ENCODE measurements around the gene OR2B3.
"Not testable (repeated sequence)": the region's sequence is repeated elsewhere in the genome, so short reads cannot be mapped to it uniquely, and the experiment has no call there.

Gene OR2B3, protein sequence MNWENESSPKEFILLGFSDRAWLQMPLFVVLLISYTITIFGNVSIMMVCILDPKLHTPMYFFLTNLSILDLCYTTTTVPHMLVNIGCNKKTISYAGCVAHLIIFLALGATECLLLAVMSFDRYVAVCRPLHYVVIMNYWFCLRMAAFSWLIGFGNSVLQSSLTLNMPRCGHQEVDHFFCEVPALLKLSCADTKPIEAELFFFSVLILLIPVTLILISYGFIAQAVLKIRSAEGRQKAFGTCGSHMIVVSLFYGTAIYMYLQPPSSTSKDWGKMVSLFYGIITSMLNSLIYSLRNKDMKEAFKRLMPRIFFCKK

DNA sequence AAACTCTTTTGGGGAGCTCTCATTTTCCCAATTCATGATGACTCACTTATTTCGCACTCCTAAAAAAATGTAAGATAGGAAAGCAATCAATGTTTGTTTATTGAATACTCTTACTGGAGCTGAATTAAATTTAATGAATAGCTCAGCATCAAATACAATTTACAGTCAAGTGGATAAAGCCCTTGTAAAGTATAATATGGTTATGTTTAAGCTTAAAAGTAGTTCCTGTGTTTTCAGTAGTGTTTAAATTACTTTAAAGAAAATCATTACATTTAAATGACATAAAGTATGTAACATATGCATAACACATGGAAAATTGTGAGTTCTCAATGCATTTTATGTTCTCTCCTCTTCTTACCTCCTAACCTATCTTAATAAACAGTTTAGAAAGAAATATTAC, at the start of gene OR2B3:
Gene OR2B3 (minus strand): TSS at position 101 of the 400 bp plus-strand sequence. CDS start 65 bp downstream, at position 36.
- Histone ChIP-seq H3K4me3 (no peak within 1 kb of the TSS), H3K27ac (no peak within 1 kb of the TSS)
- TF ChIP-seq, protein P1, sequence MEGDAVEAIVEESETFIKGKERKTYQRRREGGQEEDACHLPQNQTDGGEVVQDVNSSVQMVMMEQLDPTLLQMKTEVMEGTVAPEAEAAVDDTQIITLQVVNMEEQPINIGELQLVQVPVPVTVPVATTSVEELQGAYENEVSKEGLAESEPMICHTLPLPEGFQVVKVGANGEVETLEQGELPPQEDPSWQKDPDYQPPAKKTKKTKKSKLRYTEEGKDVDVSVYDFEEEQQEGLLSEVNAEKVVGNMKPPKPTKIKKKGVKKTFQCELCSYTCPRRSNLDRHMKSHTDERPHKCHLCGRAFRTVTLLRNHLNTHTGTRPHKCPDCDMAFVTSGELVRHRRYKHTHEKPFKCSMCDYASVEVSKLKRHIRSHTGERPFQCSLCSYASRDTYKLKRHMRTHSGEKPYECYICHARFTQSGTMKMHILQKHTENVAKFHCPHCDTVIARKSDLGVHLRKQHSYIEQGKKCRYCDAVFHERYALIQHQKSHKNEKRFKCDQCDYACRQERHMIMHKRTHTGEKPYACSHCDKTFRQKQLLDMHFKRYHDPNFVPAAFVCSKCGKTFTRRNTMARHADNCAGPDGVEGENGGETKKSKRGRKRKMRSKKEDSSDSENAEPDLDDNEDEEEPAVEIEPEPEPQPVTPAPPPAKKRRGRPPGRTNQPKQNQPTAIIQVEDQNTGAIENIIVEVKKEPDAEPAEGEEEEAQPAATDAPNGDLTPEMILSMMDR (IDR thresholded peaks at IDR 0.05) = no peak
- no peak for DNase-seq (ENCODE audit: low spot score)

DNA sequence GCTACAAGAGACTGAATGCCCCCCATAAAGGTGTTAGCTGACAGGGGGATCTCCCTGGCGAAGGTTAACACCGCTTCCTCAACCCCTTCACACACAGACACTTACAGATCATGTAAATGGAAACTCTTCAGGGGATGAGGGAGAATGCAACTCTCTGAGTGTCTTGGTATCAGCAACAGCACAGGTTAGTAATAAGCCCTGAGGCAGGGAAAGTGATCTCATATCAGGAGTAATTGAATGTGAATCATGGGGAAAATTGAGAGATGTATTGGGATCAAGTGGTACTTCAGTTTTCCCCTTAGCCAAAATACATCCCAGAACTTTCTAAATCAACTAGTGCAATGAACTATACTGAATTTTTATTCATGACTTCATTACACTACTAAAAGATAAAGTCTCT, 44.6 kb upstream of the OR2B3 start:
- H3K4me3 ChIP-seq = no peak overlapping the region
- no peak for DNase-seq (ENCODE audit: low spot score)
- no peak overlapping the region for H3K27ac ChIP-seq
- TF ChIP-seq, protein P1 (IDR thresholded peaks at IDR 0.05) = no peak

DNA sequence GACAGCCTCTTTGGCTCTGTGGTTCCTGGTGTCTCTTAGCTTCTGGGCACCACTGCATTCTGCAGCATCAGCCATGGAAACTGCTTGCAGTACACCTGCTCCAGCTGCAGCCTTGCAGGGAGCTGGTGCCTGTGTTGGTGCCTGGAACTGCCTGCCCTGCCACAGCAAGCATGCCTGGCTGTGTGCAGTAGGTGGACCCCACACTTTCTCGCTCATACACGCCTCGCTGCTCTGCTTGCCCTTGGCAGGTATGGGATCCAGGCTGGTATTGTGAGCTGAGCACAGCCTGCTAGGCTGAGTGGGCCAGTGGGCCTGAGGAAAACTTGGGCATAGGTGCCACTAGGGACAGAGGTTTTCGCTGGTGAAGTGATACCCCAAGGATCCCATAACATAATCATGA, 43.5 kb upstream of the OR2B3 start:
- TF ChIP-seq, protein P1 (IDR thresholded peaks at IDR 0.05) = no peak
- Histone ChIP-seq H3K27ac (no peak overlapping the region), H3K4me3 (no peak overlapping the region)
- no peak for DNase-seq (ENCODE audit: low spot score)

DNA sequence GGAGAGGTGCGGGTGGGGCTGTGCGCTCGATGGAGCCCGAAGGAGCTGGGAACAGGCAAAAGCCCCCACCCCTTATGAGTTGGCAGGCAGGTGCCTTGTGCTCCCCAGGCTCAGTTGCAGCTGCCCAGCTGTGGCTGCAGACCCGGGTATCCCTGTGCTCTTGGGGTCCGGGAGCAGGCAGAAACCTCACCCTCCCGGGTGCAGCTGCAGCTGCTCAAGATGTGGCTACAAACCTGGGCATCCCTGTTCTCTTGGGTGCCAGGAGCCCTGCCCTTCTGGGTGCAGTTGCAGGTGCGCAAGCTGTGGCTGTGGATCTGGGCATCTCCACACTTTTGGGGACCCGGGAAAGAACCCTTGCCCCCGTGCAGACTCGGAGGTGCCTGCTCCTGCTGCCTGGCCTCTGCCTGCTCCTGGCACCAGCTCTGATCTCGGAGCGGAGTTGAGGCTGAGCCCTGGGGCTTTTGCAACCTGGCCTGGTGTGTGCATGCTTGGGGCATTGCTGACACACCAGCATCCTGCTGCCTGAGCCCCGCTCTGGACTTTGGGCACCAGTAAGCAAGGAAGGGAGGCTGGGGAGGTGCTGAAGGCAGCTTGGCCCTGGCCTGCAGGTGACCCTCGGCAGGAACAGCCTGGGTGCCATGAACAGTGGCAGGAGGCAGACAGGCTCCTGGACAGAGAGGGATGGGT, 42.4 kb upstream of the OR2B3 start:
- TF ChIP-seq, protein P1 (IDR thresholded peaks at IDR 0.05) = no peak
- DNase-seq (ENCODE audit: low spot score) = no peak
- no peak overlapping the region for H3K27ac ChIP-seq
- no peak overlapping the region for H3K4me3 ChIP-seq

DNA sequence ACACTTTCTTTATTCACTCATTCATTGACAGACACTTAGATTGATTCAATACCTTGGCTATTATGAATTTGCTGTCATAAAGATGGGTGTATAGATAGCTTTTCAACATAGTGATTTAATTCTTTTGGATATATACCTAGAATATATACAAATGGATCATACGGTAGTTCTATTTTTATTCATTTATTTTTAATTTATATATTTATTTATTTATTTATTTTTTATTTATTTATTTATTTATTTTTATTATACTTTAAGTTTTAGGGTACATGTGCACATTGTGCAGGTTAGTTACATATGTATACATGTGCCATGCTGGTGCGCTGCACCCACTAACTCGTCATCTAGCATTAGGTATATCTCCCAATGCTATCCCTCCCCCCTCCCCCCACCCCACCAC, 27.9 kb upstream of the OR2B3 start:
- not testable (repeated sequence) for H3K4me3 ChIP-seq; H3K27ac ChIP-seq; DNase-seq (ENCODE audit: low spot score)

DNA sequence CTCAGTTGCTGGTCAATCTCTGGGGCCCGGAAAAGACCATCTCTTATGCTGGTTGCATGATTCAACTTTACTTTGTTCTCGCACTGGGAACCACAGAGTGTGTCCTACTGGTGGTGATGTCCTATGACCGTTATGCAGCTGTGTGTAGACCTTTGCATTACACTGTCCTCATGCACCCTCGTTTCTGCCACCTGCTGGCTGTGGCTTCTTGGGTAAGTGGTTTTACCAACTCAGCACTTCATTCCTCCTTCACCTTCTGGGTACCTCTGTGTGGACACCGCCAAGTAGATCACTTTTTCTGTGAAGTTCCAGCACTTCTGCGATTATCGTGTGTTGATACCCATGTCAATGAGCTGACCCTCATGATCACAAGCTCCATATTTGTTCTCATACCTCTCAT, 25.0 kb upstream of the OR2B3 start:
- no peak overlapping the region for H3K4me3 ChIP-seq
- H3K27ac ChIP-seq = no peak overlapping the region
- TF ChIP-seq, protein P1 (IDR thresholded peaks at IDR 0.05) = no peak
- DNase-seq (ENCODE audit: low spot score) = no peak

DNA sequence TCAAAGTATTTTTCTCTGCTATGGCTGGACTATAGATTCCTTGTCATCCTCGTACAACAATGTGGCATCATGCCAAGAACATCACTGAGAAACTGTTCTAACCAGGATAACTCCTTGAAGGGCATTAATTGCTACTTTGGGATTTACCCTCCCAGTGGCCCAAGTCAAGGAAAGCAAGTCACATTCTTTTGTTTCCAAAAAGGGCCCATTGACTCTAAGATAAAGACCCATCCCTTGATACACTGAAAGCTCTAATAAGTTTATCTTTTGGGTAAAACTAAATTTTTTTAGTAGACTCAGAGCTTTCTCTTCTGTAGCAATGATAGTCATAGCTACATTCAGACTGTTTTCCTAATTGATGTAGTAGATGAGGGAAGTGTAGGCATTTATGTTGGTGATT, 20.6 kb upstream of the OR2B3 start, which contains the start of gene OR2J3:
Gene OR2J3 (plus strand): TSS at position 301 of the 400 bp plus-strand sequence. CDS start 3,833 bp downstream, outside the sequence.
- TF ChIP-seq, protein P1 (IDR thresholded peaks at IDR 0.05) = no peak
- H3K4me3 ChIP-seq = no peak within 1 kb of the TSS
- DNase-seq (ENCODE audit: low spot score) = no peak

More for the DNA sequence above, 20.6 kb upstream of the OR2B3 start, which contains the start of gene OR2J3:
- no peak within 1 kb of the TSS for H3K27ac ChIP-seq
